GM19193 (cell line): Measurements from ENCODE around the gene AMZ1.

ENCODE experiments used
- POLR2A ChIP-seq: IDR thresholded peaks from 4 replicates; pipeline ENCODE4 v1.6.1; 2011; ENCODE audit not compliant: insufficient read depth, insufficient read length; ENCODE audit errors: extremely low read depth

AMZ1 gene

GRCh38 chr7:2660359-2661095, 27.5 kb upstream of the AMZ1 start:
- TF ChIP-seq POLR2A: no peak

- TF ChIP-seq POLR2A: no peak
Measured at GRCh38 chr7:2661096-2661449, 26.9 kb upstream of the AMZ1 start.

DNA sequence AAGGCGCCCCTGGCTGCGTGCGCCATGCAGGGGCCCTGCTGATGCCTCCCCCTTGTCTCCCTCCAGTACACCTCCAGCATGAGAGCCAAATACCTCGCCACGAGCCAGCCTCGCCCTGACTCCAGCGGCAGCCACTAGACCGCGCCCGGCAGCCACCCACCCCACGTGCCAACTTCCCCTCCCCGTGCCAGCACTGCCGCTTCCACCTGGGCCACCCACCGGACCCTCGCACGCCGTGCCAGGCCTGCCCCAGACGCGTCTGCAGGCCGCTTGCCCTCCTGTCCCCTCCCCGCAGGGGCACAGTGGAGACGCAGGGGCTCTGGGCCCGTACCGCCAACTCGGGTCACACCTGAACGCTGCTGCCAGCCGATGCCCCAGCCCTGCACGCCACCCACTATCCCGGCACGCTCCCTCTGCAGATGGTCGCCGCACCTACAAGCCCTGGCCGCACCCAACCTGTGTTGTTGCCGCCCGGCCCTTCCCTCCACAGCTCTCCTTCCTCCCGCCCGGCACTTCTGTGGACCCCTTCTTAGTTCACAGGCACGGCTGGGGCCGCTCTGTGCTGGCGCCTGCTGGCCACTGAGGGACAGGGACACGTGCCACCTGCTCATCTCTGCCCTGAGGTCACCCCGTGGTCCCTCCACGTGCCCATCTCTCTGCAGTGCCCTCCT, 26.3 kb upstream of the AMZ1 start:
- no peak for TF ChIP-seq POLR2A

- no peak for TF ChIP-seq POLR2A
Measured at GRCh38 chr7:2662273-2663120, 25.5 kb upstream of the AMZ1 start.

DNA sequence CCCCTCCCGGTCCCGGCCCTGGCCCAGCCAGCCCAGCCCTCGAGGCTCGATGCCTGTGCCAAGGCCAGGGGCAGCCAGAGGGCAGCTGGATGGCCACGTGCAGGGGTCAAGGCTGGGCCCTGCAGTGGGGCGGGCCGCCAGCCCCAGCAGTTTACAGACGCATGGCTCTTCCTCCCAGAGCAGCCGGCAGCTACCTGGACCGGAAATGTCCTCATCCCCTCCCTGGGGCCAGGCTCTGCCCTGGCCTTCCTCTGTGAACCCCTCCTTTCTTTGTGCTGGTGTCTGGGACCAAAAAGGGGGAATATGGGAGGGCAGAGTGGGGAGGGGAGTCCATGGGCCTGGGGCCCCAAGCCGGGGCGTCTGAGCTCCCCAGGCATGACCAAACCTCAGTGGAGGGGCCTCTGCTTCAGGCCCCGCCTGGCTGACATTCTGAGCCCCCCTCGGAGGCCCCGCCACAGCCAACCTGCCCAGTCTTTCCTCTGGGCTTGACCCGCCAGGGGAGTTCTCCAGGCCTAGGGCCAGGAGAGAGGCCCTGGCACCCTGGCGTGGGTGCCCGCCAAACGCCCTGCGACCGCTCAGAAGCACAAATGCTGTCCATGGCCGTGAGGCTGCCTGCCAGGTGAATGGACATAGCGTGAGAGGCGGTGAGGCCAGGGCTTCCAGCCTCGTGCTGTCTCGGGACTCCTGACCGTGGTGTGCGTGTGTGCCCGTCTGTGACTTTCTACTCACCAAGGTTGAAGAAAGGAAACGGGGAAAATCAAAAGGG, 24.7 kb upstream of the AMZ1 start:
- peak; percentile 3 for TF ChIP-seq POLR2A

GRCh38 chr7:2663960-2664359, 24.0 kb upstream of the AMZ1 start:
- no peak for TF ChIP-seq POLR2A

DNA sequence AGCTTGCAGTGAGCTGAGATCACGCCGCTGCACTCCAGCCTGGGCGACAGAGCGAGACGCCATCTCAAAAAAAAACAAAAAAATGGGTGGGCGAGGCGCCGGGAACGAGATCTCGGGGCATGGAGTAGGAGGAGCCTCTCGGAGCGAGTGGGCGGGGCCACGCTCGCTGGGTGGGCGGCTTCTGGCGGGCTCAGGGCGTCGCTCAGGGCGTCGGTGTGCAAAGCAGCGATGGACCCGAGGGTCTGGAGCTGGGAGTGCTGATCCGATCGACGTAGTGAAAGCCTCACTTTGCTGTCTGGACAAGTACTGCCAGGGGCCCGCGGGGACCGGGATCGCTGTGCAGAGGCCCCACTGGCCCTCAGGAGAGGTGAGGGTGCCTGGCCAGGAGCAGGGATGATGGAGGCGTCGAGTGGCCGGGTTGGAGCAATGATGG, 22.6 kb upstream of the AMZ1 start:
- TF ChIP-seq POLR2A: no peak

- no peak for TF ChIP-seq POLR2A
Measured at GRCh38 chr7:2666155-2666554, 21.8 kb upstream of the AMZ1 start.

- no peak for TF ChIP-seq POLR2A
Measured at GRCh38 chr7:2666588-2667250, 21.3 kb upstream of the AMZ1 start.

- TF ChIP-seq POLR2A: no peak
Measured at GRCh38 chr7:2667843-2668242, 20.2 kb upstream of the AMZ1 start.

- no peak for TF ChIP-seq POLR2A
Measured at GRCh38 chr7:2668401-2668800, 19.6 kb upstream of the AMZ1 start.

GRCh38 chr7:2670171-2670570, 17.8 kb upstream of the AMZ1 start:
- TF ChIP-seq POLR2A: no peak

GRCh38 chr7:2670720-2671391, 17.1 kb upstream of the AMZ1 start:
- no peak for TF ChIP-seq POLR2A

DNA sequence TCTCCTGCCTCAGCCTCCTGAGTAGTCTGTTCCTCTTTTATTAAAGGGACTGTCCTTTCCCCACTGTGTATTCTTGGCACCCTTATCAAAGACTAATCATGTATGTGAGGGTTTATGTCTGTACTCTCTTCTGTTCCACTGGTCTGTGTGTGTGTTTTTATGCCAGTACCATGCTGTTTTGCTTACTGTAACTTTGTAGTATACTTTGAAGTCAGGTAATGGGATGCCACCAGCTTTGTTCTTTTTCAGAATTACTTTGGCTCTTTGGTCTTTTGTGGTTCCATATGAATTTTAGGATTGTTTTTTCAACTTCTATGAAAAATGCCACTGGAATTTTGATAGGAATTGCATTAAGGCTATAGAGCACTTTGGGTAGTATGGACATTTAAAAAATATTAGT, 14.1 kb upstream of the AMZ1 start:
- no peak for TF ChIP-seq POLR2A
